H9 (cell line): ENCODE data around the gene MLYCD. TPM values are rescaled to one million over a fixed set of nuclear protein-coding genes. Genes with fewer than 3 reads are reported as not detected.

ENCODE experiments used
- DNase-seq: peaks from one replicate; pipeline ENCODE4 v3.0.0-alpha.2; 2017
- H2AFZ ChIP-seq: one replicate; pipeline ENCODE4 v1.6.1; 2013; ENCODE audit warnings: mild to moderate bottlenecking, low read length, control low read depth, moderate library complexity
- H2AK5ac ChIP-seq: 2 replicates; pipeline ENCODE4 v1.6.1; 2013; ENCODE audit warnings: low read length, control low read depth, mixed read lengths; ENCODE audit not compliant: insufficient read length
- H2BK120ac ChIP-seq: one replicate; pipeline ENCODE4 v1.6.1; 2013; ENCODE audit warnings: low read depth, mild to moderate bottlenecking, low read length, control low read depth, inconsistent platforms; ENCODE audit not compliant: poor library complexity, severe bottlenecking
- H2BK12ac ChIP-seq: 2 replicates; pipeline ENCODE4 v1.6.1; 2013; ENCODE audit warnings: low read length, control low read depth, mixed read lengths, low read depth; ENCODE audit not compliant: insufficient read length
- H2BK15ac ChIP-seq: 2 replicates; pipeline ENCODE4 v1.6.1; 2013; ENCODE audit warnings: low read depth, low read length, control low read depth
- H2BK20ac ChIP-seq: one replicate; pipeline ENCODE4 v1.6.1; 2013; ENCODE audit warnings: low read depth, mild to moderate bottlenecking, low read length, control low read depth, inconsistent platforms; ENCODE audit not compliant: poor library complexity, severe bottlenecking
- H2BK5ac ChIP-seq: 2 replicates; pipeline ENCODE4 v1.6.1; 2013; ENCODE audit warnings: low read length, control low read depth, mixed read lengths; ENCODE audit not compliant: insufficient read length
- H3K14ac ChIP-seq: 2 replicates; pipeline ENCODE4 v1.6.1; 2013; ENCODE audit warnings: low read length, control low read depth; ENCODE audit not compliant: insufficient read depth
- H3K18ac ChIP-seq: 2 replicates; pipeline ENCODE4 v1.6.1; 2013; ENCODE audit warnings: low read depth, mild to moderate bottlenecking, mixed read lengths, low read length, control low read depth; ENCODE audit not compliant: insufficient read length
- H3K23ac ChIP-seq: 2 replicates; pipeline ENCODE4 v1.6.1; 2013; ENCODE audit warnings: low read length, control low read depth, mixed read lengths, low read depth; ENCODE audit not compliant: insufficient read length
- H3K23me2 ChIP-seq: 2 replicates; pipeline ENCODE4 v1.6.1; 2013; ENCODE audit warnings: low read depth, mild to moderate bottlenecking, mixed read lengths, low read length, control low read depth; ENCODE audit not compliant: insufficient read length, poor library complexity, severe bottlenecking
- H3K27ac ChIP-seq: 2 replicates; pipeline ENCODE4 v1.5.1; 2013; ENCODE audit warnings: low read length, control low read depth, mixed read lengths, low read depth; ENCODE audit not compliant: insufficient read length
- H3K27me3 ChIP-seq: 2 replicates; pipeline ENCODE4 v1.6.1; 2013; ENCODE audit warnings: low read length, control low read depth, inconsistent platforms; ENCODE audit not compliant: insufficient read depth
- H3K4ac ChIP-seq: 2 replicates; pipeline ENCODE4 v1.6.1; 2013; ENCODE audit warnings: low read depth, mild to moderate bottlenecking, control low read depth, inconsistent platforms, low read length, moderate library complexity
- H3K4me1 ChIP-seq: 2 replicates; pipeline ENCODE4 v1.6.1; 2013; ENCODE audit warnings: low read length, control low read depth, inconsistent platforms; ENCODE audit not compliant: insufficient read depth
- H3K4me2 ChIP-seq: 2 replicates; pipeline ENCODE4 v1.6.1; 2013; ENCODE audit warnings: low read length, control low read depth, mixed read lengths; ENCODE audit not compliant: insufficient read length, insufficient read depth
- H3K56ac ChIP-seq: 2 replicates; pipeline ENCODE4 v1.6.1; 2013; ENCODE audit warnings: low read depth, mild to moderate bottlenecking, mixed read lengths, low read length, control low read depth; ENCODE audit not compliant: insufficient read length
- H3K79me1 ChIP-seq: 2 replicates; pipeline ENCODE4 v1.6.1; 2013; ENCODE audit warnings: low read depth, mild to moderate bottlenecking, moderate library complexity, low read length, control low read depth, inconsistent platforms; ENCODE audit not compliant: insufficient read depth, poor library complexity, severe bottlenecking
- H3K79me2 ChIP-seq: 2 replicates; pipeline ENCODE4 v1.6.1; 2013; ENCODE audit warnings: low read length, control low read depth, inconsistent platforms; ENCODE audit not compliant: insufficient read depth
- H3K9ac ChIP-seq: 2 replicates; pipeline ENCODE4 v1.6.1; 2013; ENCODE audit warnings: low read length, control low read depth, mixed read lengths; ENCODE audit not compliant: insufficient read length; ENCODE audit errors: extremely low read depth
- H3K9me3 ChIP-seq: one replicate; pipeline ENCODE4 v1.6.1; 2013; ENCODE audit warnings: low read depth, low read length, inconsistent platforms; ENCODE audit not compliant: control insufficient read depth
- H3T11ph ChIP-seq: one replicate; pipeline ENCODE4 v1.6.1; 2013; ENCODE audit warnings: mild to moderate bottlenecking, low read length, control low read depth, inconsistent platforms
- H4K20me1 ChIP-seq: one replicate; pipeline ENCODE4 v1.6.1; 2013; ENCODE audit not compliant: control insufficient read depth, insufficient read length, insufficient read depth
- H4K5ac ChIP-seq: 2 replicates; pipeline ENCODE4 v1.6.1; 2013; ENCODE audit warnings: low read depth, mild to moderate bottlenecking, mixed read lengths, low read length, control low read depth; ENCODE audit not compliant: insufficient read length
- H4K8ac ChIP-seq: replicated peaks from 2 replicates; pipeline ENCODE4 v1.6.1; 2013; ENCODE audit warnings: low read length, control low read depth, mixed read lengths, low read depth; ENCODE audit not compliant: insufficient read length
- H4K91ac ChIP-seq: 2 replicates; pipeline ENCODE4 v1.6.1; 2013; ENCODE audit warnings: low read depth, mild to moderate bottlenecking, moderate library complexity, mixed read lengths, low read length, control low read depth; ENCODE audit not compliant: insufficient read length
- H3K27ac Mint-ChIP-seq, 3 experiments: 2 replicates in 2 of 3; 3 replicates in 1 of 3; pipeline ENCODE4 v1.8.0; 2020 to 2021; ENCODE audit warnings: mixed read lengths in 3 of 3, mild to moderate bottlenecking in 1 of 3, moderate library complexity in 1 of 3
- H3K27me3 Mint-ChIP-seq: 2 replicates; pipeline ENCODE4 v1.8.0; 2021; ENCODE audit warnings: low read depth, mild to moderate bottlenecking, moderate library complexity, mixed read lengths
- H3K36me3 Mint-ChIP-seq, 3 experiments: 2 replicates in 2 of 3; 3 replicates in 1 of 3; pipeline ENCODE4 v1.8.0; 2020 to 2021; ENCODE audit warnings: low read depth in 3 of 3, mixed read lengths in 3 of 3; ENCODE audit not compliant: insufficient read depth in 1 of 3
- H3K4me1 Mint-ChIP-seq, 2 experiments: 2 replicates each; pipeline ENCODE4 v1.8.0; 2020; ENCODE audit warnings: mixed read lengths in 2 of 2
- H3K4me3 Mint-ChIP-seq, 2 experiments: 2 replicates in 1 of 2; 3 replicates in 1 of 2; pipeline ENCODE4 v1.8.0; 2020 to 2021; ENCODE audit warnings: mild to moderate bottlenecking in 2 of 2, mixed read lengths in 2 of 2, moderate library complexity in 1 of 2
- H3K9me3 Mint-ChIP-seq, 2 experiments: 2 replicates in 1 of 2; 3 replicates in 1 of 2; pipeline ENCODE4 v1.8.0; 2020; ENCODE audit warnings: mild to moderate bottlenecking in 2 of 2, mixed read lengths in 2 of 2, moderate library complexity in 1 of 2
- WGBS: extraction: QIAGEN DNeasy Blood & Tissue Kit; methylation state at CpG from one replicate; pipeline ENCODE4 v1.1.7; 2013; ENCODE audit warnings: missing lambda C conversion rate, low lambda C conversion rate, mixed read lengths; ENCODE audit not compliant: insufficient read length; ENCODE audit errors: extremely low coverage; 5-methylcytosine and 5-hydroxymethylcytosine counted together
- total RNA-seq: library from RNA; stranded (reverse); gene quantifications from 2 replicates; pipeline ENCODE4 v1.2.1, GENCODE V29; 2021
- TF ChIP-seq, protein P1 (sequence below): fragments of 200-600 bp; sonication (generic); conservative IDR thresholded peaks from 3 replicates; pipeline ENCODE4 v1.8.0; 2021; ENCODE audit warnings: antibody characterized with exemption, mild to moderate bottlenecking

MLYCD gene
- total RNA-seq, 1 experiment from 2014 or later, result 7.1 TPM

GRCh38 chr16:83850947-83851346 lies 48.0 kb upstream of the MLYCD start:
- no peaks in the 10 kb centered on the region for H3K9me3 Mint-ChIP-seq

More at GRCh38 chr16:83850947-83851346, 48.0 kb upstream of the MLYCD start:
- H3K23me2 ChIP-seq, result no peaks in the 10 kb centered on the region
- Mint-ChIP-seq H3K4me1 (peaks cover 58 to 59% of the 10 kb centered on the region in 2 experiments), H3K27ac (0 out of 7 replicates have a peak overlapping the region, but pooled peaks of 1 of the 3 experiments have one; percentile 5), H3K4me3 (no peak overlapping the region), H3K36me3 (no peaks in the 10 kb centered on the region; a peak in 1 of 7 replicates), H3K27me3 (no peaks in the 10 kb centered on the region)
- no peak overlapping the region for H4K8ac ChIP-seq
- no peak overlapping the region for H2BK5ac ChIP-seq
- H3K23ac ChIP-seq, result no peak overlapping the region
- H3T11ph ChIP-seq, result no peak overlapping the region
- no peak overlapping the region for H3K14ac ChIP-seq
- H3K9ac ChIP-seq, result no peak overlapping the region
- no peak overlapping the region for H2AK5ac ChIP-seq
- H2BK120ac ChIP-seq, result no peak overlapping the region
- no peaks in the 10 kb centered on the region for H4K20me1 ChIP-seq
- H3K18ac ChIP-seq, result no peak overlapping the region
- no peak overlapping the region for H2BK12ac ChIP-seq
- H3K79me1 ChIP-seq, result no peaks in the 10 kb centered on the region
- no peak for DNase-seq
- H2AFZ ChIP-seq, result no peak overlapping the region
- no CpG with 5 or more reads among the region's 5 CpGs for WGBS
- H4K91ac ChIP-seq, result no peak overlapping the region
- no peak overlapping the region for H4K5ac ChIP-seq
- TF ChIP-seq, protein P1, sequence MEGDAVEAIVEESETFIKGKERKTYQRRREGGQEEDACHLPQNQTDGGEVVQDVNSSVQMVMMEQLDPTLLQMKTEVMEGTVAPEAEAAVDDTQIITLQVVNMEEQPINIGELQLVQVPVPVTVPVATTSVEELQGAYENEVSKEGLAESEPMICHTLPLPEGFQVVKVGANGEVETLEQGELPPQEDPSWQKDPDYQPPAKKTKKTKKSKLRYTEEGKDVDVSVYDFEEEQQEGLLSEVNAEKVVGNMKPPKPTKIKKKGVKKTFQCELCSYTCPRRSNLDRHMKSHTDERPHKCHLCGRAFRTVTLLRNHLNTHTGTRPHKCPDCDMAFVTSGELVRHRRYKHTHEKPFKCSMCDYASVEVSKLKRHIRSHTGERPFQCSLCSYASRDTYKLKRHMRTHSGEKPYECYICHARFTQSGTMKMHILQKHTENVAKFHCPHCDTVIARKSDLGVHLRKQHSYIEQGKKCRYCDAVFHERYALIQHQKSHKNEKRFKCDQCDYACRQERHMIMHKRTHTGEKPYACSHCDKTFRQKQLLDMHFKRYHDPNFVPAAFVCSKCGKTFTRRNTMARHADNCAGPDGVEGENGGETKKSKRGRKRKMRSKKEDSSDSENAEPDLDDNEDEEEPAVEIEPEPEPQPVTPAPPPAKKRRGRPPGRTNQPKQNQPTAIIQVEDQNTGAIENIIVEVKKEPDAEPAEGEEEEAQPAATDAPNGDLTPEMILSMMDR, result no peak
- H2BK15ac ChIP-seq, result no peak overlapping the region
- H3K4me1 ChIP-seq, result peaks cover 10% of the 10 kb centered on the region; the same call in 1 of the 2 replicates
- no peaks in the 10 kb centered on the region for H3K9me3 ChIP-seq
- H3K79me2 ChIP-seq, result no peaks in the 10 kb centered on the region
- H2BK20ac ChIP-seq, result no peak overlapping the region
- no peak overlapping the region for H3K4ac ChIP-seq
- H3K56ac ChIP-seq, result no peak overlapping the region
- no peak overlapping the region for H3K27ac ChIP-seq
- no peaks in the 10 kb centered on the region for H3K27me3 ChIP-seq
- H3K4me2 ChIP-seq, result no peak overlapping the region
